ENCODE results near the gene WWP2.
"Not testable (repeated sequence)": the region's sequence is repeated elsewhere in the genome, so short reads cannot be mapped to it uniquely, and the experiment has no call there.

Gene WWP2

GRCh38 chr16:69781118-69781517 lies 19.0 kb downstream of the WWP2 start:
- no peak for DNase-seq
- no peaks in the 10 kb centered on the region for H3K27me3 ChIP-seq (replicated peaks; ENCODE audit: insufficient read depth, low read length)
- H3K4me2 ChIP-seq (ENCODE audit: low read depth, low read length), result no peak overlapping the region
- H3K79me2 ChIP-seq (ENCODE audit: low read length), result peaks cover 45% of the 10 kb centered on the region
- H4K20me1 ChIP-seq (ENCODE audit: insufficient read depth, low read length), result no peaks in the 10 kb centered on the region
- H3K9me2 ChIP-seq (replicated peaks; ENCODE audit: insufficient read depth, low read length), result no peaks in the 10 kb centered on the region
- TF ChIP-seq, protein P1, sequence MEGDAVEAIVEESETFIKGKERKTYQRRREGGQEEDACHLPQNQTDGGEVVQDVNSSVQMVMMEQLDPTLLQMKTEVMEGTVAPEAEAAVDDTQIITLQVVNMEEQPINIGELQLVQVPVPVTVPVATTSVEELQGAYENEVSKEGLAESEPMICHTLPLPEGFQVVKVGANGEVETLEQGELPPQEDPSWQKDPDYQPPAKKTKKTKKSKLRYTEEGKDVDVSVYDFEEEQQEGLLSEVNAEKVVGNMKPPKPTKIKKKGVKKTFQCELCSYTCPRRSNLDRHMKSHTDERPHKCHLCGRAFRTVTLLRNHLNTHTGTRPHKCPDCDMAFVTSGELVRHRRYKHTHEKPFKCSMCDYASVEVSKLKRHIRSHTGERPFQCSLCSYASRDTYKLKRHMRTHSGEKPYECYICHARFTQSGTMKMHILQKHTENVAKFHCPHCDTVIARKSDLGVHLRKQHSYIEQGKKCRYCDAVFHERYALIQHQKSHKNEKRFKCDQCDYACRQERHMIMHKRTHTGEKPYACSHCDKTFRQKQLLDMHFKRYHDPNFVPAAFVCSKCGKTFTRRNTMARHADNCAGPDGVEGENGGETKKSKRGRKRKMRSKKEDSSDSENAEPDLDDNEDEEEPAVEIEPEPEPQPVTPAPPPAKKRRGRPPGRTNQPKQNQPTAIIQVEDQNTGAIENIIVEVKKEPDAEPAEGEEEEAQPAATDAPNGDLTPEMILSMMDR (IDR thresholded peaks at IDR 0.05; ENCODE audit: low read length), result no peak
- TF ChIP-seq EZH2 (optimal IDR thresholded peaks at IDR 0.05; ENCODE audit: low read depth, low read length) (no peak), EZH2phosphoT487 (IDR thresholded peaks at IDR 0.05; ENCODE audit: low read length) (no peak)
- H3K9me3 ChIP-seq (replicated peaks; ENCODE audit: insufficient read depth, low read length), result no peaks in the 10 kb centered on the region
- H3K4me1 ChIP-seq (ENCODE audit: low read length), result no peaks in the 10 kb centered on the region
- no peak overlapping the region for H3K9ac ChIP-seq (ENCODE audit: low read length)
- H3K36me3 ChIP-seq (replicated peaks; ENCODE audit: insufficient read depth, low read length), result no peaks in the 10 kb centered on the region
- H3K4me3 ChIP-seq (ENCODE audit: low read length), result no peak overlapping the region
- no peak overlapping the region for H2AFZ ChIP-seq (ENCODE audit: low read length)
- no peaks in the 10 kb centered on the region for H3F3A ChIP-seq (ENCODE audit: insufficient read depth, low read length)
- no peak overlapping the region for H3K27ac ChIP-seq (ENCODE audit: low read length)

GRCh38 chr16:69784586-69784985 lies 22.5 kb downstream of the WWP2 start:
- TF ChIP-seq, protein P1 (IDR thresholded peaks at IDR 0.05; ENCODE audit: low read length), result no peak
- TF ChIP-seq EZH2 (optimal IDR thresholded peaks at IDR 0.05; ENCODE audit: low read depth, low read length), result no peak
- TF ChIP-seq EZH2phosphoT487 (IDR thresholded peaks at IDR 0.05; ENCODE audit: low read length), result no peak

DNA sequence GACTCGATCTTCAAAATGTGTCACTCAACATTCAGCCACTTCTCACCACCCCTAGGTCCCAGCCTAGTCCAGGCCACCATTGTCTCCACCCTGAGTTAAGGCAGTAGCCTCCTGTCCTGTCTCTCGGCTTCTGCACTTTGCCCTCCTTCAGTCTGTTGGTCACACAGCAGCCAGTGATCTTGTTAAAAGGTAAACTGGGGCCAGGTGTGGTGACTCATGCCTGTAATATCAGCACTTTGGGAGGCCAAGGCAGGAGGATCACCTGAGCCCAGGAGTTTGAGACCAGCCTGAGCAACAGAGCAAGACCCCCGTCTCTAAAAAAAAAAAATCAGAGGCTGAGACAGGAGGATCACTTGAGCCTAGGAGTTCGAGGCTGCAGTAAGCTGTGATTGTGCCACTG lies 25.8 kb downstream of the WWP2 start:
- Histone ChIP-seq H3K27ac (ENCODE audit: low read length) (no peak overlapping the region), H2AFZ (ENCODE audit: low read length) (no peak overlapping the region), H3K9me3 (replicated peaks; ENCODE audit: insufficient read depth, low read length) (no peaks in the 10 kb centered on the region), H3K36me3 (replicated peaks; ENCODE audit: insufficient read depth, low read length) (no peaks in the 10 kb centered on the region; the same call in none of the 2 replicates), H4K20me1 (ENCODE audit: insufficient read depth, low read length) (no peaks in the 10 kb centered on the region), H3K9ac (ENCODE audit: low read length) (no peak overlapping the region), H3K9me2 (replicated peaks; ENCODE audit: insufficient read depth, low read length) (no peaks in the 10 kb centered on the region), H3K4me2 (ENCODE audit: low read depth, low read length) (no peak overlapping the region), H3F3A (ENCODE audit: insufficient read depth, low read length) (no peaks in the 10 kb centered on the region), H3K4me3 (ENCODE audit: low read length) (no peak overlapping the region), H3K4me1 (ENCODE audit: low read length) (no peaks in the 10 kb centered on the region), H3K79me2 (ENCODE audit: low read length) (peaks cover 12% of the 10 kb centered on the region; the same call in 1 of the 2 replicates), H3K27me3 (replicated peaks; ENCODE audit: insufficient read depth, low read length) (no peaks in the 10 kb centered on the region)
- DNase-seq, result no peak
- TF ChIP-seq EZH2 (optimal IDR thresholded peaks at IDR 0.05; ENCODE audit: low read depth, low read length) (no peak), EZH2phosphoT487 (IDR thresholded peaks at IDR 0.05; ENCODE audit: low read length) (no peak)
- TF ChIP-seq, protein P1 (IDR thresholded peaks at IDR 0.05; ENCODE audit: low read length), result no peak

More at GRCh38 chr16:69784586-69784985, 22.5 kb downstream of the WWP2 start:
- H3K36me3 ChIP-seq (replicated peaks; ENCODE audit: insufficient read depth, low read length), result no peaks in the 10 kb centered on the region; the same call in 1 of the 2 replicates
- H3K4me1 ChIP-seq (ENCODE audit: low read length), result no peaks in the 10 kb centered on the region
- H3K4me3 ChIP-seq (ENCODE audit: low read length), result no peak overlapping the region
- H3K9me3 ChIP-seq (replicated peaks; ENCODE audit: insufficient read depth, low read length), result no peaks in the 10 kb centered on the region
- no peak overlapping the region for H3K27ac ChIP-seq (ENCODE audit: low read length)
- H3K9ac ChIP-seq (ENCODE audit: low read length), result no peak overlapping the region
- no peaks in the 10 kb centered on the region for H3F3A ChIP-seq (ENCODE audit: insufficient read depth, low read length)
- no peak for DNase-seq
- no peak overlapping the region for H2AFZ ChIP-seq (ENCODE audit: low read length)
- H3K27me3 ChIP-seq (replicated peaks; ENCODE audit: insufficient read depth, low read length), result no peaks in the 10 kb centered on the region
- H3K9me2 ChIP-seq (replicated peaks; ENCODE audit: insufficient read depth, low read length), result no peaks in the 10 kb centered on the region
- peaks cover 31% of the 10 kb centered on the region for H3K79me2 ChIP-seq (ENCODE audit: low read length)
- no peaks in the 10 kb centered on the region for H4K20me1 ChIP-seq (ENCODE audit: insufficient read depth, low read length)
- H3K4me2 ChIP-seq (ENCODE audit: low read depth, low read length), result no peak overlapping the region

GRCh38 chr16:69791391-69791847 lies 29.3 kb downstream of the WWP2 start:
- not testable (repeated sequence) for H3K79me2 ChIP-seq (ENCODE audit: low read length); H3K4me1 ChIP-seq (ENCODE audit: low read length); H3K9ac ChIP-seq (ENCODE audit: low read length); H4K20me1 ChIP-seq (ENCODE audit: insufficient read depth, low read length); H3K4me3 ChIP-seq (ENCODE audit: low read length); H2AFZ ChIP-seq (ENCODE audit: low read length); H3K4me2 ChIP-seq (ENCODE audit: low read depth, low read length); H3K27ac ChIP-seq (ENCODE audit: low read length); H3F3A ChIP-seq (ENCODE audit: insufficient read depth, low read length); H3K9me3 ChIP-seq (replicated peaks; ENCODE audit: insufficient read depth, low read length); DNase-seq; H3K9me2 ChIP-seq (replicated peaks; ENCODE audit: insufficient read depth, low read length); H3K27me3 ChIP-seq (replicated peaks; ENCODE audit: insufficient read depth, low read length); H3K36me3 ChIP-seq (replicated peaks; ENCODE audit: insufficient read depth, low read length)

Measured in MM.1S (cell line).